Dendritic cell treated with granulocyte-macrophage colony-stimulating factor and Interleukin-4, amounts not matched to agents 40 ng/mL and 50 ng/mL, for 4 days (primary cell): Measurements from ENCODE around the gene RHOT2.

Experiments
- H3K27ac Mint-ChIP-seq: one replicate; pipeline ENCODE4 v1.8.0; 2022; ENCODE audit warnings: mild to moderate bottlenecking, mixed read lengths
- H3K27me3 Mint-ChIP-seq: one replicate; pipeline ENCODE4 v1.8.0; 2022; ENCODE audit warnings: mild to moderate bottlenecking, mixed read lengths
- H3K36me3 Mint-ChIP-seq: one replicate; pipeline ENCODE4 v1.8.0; 2022; ENCODE audit warnings: low read depth, mixed read lengths
- H3K4me1 Mint-ChIP-seq: one replicate; pipeline ENCODE4 v1.8.0; 2022; ENCODE audit warnings: low read depth, mixed read lengths
- H3K4me3 Mint-ChIP-seq: one replicate; pipeline ENCODE4 v1.8.0; 2022; ENCODE audit warnings: mild to moderate bottlenecking, moderate library complexity, mixed read lengths
- H3K9me3 Mint-ChIP-seq: one replicate; pipeline ENCODE4 v1.8.0; 2022; ENCODE audit warnings: mixed read lengths
- intact Hi-C: fragments of 100-400 bp; cut with micrococcal nuclease; formaldehyde crosslinking; loops from one replicate; pipeline ENCODE4 v1.15.0; 2022

RHOT2 gene

GRCh38 chr16:674968-675883 is 7.3 kb downstream of the RHOT2 start, which contains the start of gene RHBDL1:
Gene RHBDL1, plus strand, starts transcription at chr16:675671. Its CDS starts 120 bp downstream, at chr16:675791.
- peaks cover 38% of the 10 kb centered on the region for H3K27me3 Mint-ChIP-seq
- H3K36me3 Mint-ChIP-seq, result peaks cover 49% of the 10 kb centered on the region
- intact Hi-C loops, result no loop called here
- peak within 1 kb of the TSS; percentile 10 for H3K27ac Mint-ChIP-seq
- H3K9me3 Mint-ChIP-seq, result no peaks in the 10 kb centered on the region
- peak within 1 kb of the TSS; percentile 66 for H3K4me3 Mint-ChIP-seq
- peaks cover 25% of the 10 kb centered on the region for H3K4me1 Mint-ChIP-seq

GRCh38 chr16:675884-676564 is 8.1 kb downstream of the RHOT2 start:
- Mint-ChIP-seq H3K4me1 (peaks cover 28% of the 10 kb centered on the region), H3K27ac (no peak overlapping the region), H3K4me3 (no peak overlapping the region), H3K27me3 (peaks cover 38% of the 10 kb centered on the region), H3K36me3 (peaks cover 43% of the 10 kb centered on the region), H3K9me3 (no peaks in the 10 kb centered on the region)
- intact Hi-C loops, result no loop called here

- Mint-ChIP-seq H3K27ac (no peak overlapping the region), H3K27me3 (peaks cover 38% of the 10 kb centered on the region), H3K36me3 (peaks cover 43% of the 10 kb centered on the region), H3K4me3 (no peak overlapping the region), H3K4me1 (peaks cover 33% of the 10 kb centered on the region), H3K9me3 (no peaks in the 10 kb centered on the region)
- intact Hi-C loops, result no loop called here
Observed at GRCh38 chr16:676565-676902, 8.6 kb downstream of the RHOT2 start.

- Mint-ChIP-seq H3K4me3 (no peak overlapping the region), H3K27ac (no peak overlapping the region), H3K36me3 (peaks cover 43% of the 10 kb centered on the region), H3K9me3 (no peaks in the 10 kb centered on the region), H3K27me3 (peaks cover 38% of the 10 kb centered on the region), H3K4me1 (peaks cover 37% of the 10 kb centered on the region)
- intact Hi-C loops, result no loop called here
Observed at GRCh38 chr16:676913-677312, 9.0 kb downstream of the RHOT2 start.

- H3K27me3 Mint-ChIP-seq, result peaks cover 38% of the 10 kb centered on the region
- H3K27ac Mint-ChIP-seq, result no peak overlapping the region
- H3K4me1 Mint-ChIP-seq, result peaks cover 43% of the 10 kb centered on the region
- no peaks in the 10 kb centered on the region for H3K9me3 Mint-ChIP-seq
- intact Hi-C loops, result no loop called here
- H3K36me3 Mint-ChIP-seq, result peaks cover 43% of the 10 kb centered on the region
- no peak overlapping the region for H3K4me3 Mint-ChIP-seq
Observed at GRCh38 chr16:677316-678190, 9.6 kb downstream of the RHOT2 start.

GRCh38 chr16:678209-678857 is 10.4 kb downstream of the RHOT2 start:
- H3K4me3 Mint-ChIP-seq, result no peak overlapping the region

GRCh38 chr16:678858-679813 is 11.2 kb downstream of the RHOT2 start:
- intact Hi-C loops, result no loop called here
- Mint-ChIP-seq H3K27ac (peak overlapping the region; percentile 88), H3K4me3 (peak overlapping the region; percentile 81), H3K9me3 (no peaks in the 10 kb centered on the region), H3K4me1 (peaks cover 56% of the 10 kb centered on the region), H3K27me3 (peaks cover 37% of the 10 kb centered on the region), H3K36me3 (peaks cover 43% of the 10 kb centered on the region)

More at GRCh38 chr16:678209-678857, 10.4 kb downstream of the RHOT2 start:
- Mint-ChIP-seq H3K9me3 (no peaks in the 10 kb centered on the region), H3K4me1 (peaks cover 51% of the 10 kb centered on the region), H3K27me3 (peaks cover 38% of the 10 kb centered on the region), H3K27ac (no peak overlapping the region), H3K36me3 (peaks cover 43% of the 10 kb centered on the region)
- intact Hi-C loops, result no loop called here

- H3K4me1 Mint-ChIP-seq, result peaks cover 57% of the 10 kb centered on the region
- H3K4me3 Mint-ChIP-seq, result peak within 1 kb of the TSS; percentile 84
- H3K36me3 Mint-ChIP-seq, result peaks cover 43% of the 10 kb centered on the region
- intact Hi-C loops, result no loop called here
- peaks cover 31% of the 10 kb centered on the region for H3K27me3 Mint-ChIP-seq
- H3K9me3 Mint-ChIP-seq, result no peaks in the 10 kb centered on the region
- peak within 1 kb of the TSS; percentile 88 for H3K27ac Mint-ChIP-seq
Observed at GRCh38 chr16:679814-680624, 12.1 kb downstream of the RHOT2 start, which contains the start of gene STUB1. Gene STUB1, plus strand, starts transcription at chr16:680410. Its CDS starts 116 bp downstream, at chr16:680526.

- Mint-ChIP-seq H3K27me3 (peaks cover 26% of the 10 kb centered on the region), H3K4me1 (peaks cover 59% of the 10 kb centered on the region), H3K9me3 (no peaks in the 10 kb centered on the region), H3K36me3 (peaks cover 48% of the 10 kb centered on the region), H3K4me3 (peak overlapping the region; percentile 84), H3K27ac (peak overlapping the region; percentile 88)
- intact Hi-C loops, result no loop called here
Observed at GRCh38 chr16:680625-680945, 12.7 kb downstream of the RHOT2 start.

- intact Hi-C loops, result no loop called here
- H3K9me3 Mint-ChIP-seq, result no peaks in the 10 kb centered on the region
- peaks cover 54% of the 10 kb centered on the region for H3K36me3 Mint-ChIP-seq
- peak overlapping the region; percentile 88 for H3K27ac Mint-ChIP-seq
- H3K27me3 Mint-ChIP-seq, result peaks cover 21% of the 10 kb centered on the region
- peaks cover 64% of the 10 kb centered on the region for H3K4me1 Mint-ChIP-seq
- peak overlapping the region; percentile 84 for H3K4me3 Mint-ChIP-seq
Observed at GRCh38 chr16:680967-681745, 13.2 kb downstream of the RHOT2 start.

- peak overlapping the region; percentile 88 for H3K27ac Mint-ChIP-seq
- H3K4me1 Mint-ChIP-seq, result peaks cover 70% of the 10 kb centered on the region
Observed at GRCh38 chr16:681746-682427, 14.0 kb downstream of the RHOT2 start.

More at GRCh38 chr16:681746-682427, 14.0 kb downstream of the RHOT2 start:
- no peaks in the 10 kb centered on the region for H3K9me3 Mint-ChIP-seq
- peaks cover 61% of the 10 kb centered on the region for H3K36me3 Mint-ChIP-seq
- H3K27me3 Mint-ChIP-seq, result peaks cover 13% of the 10 kb centered on the region
- intact Hi-C loops, result no loop called here
- H3K4me3 Mint-ChIP-seq, result peak overlapping the region; percentile 84
